K562 (cell line): ENCODE results near the gene DCAF15. TPM values are rescaled to one million over a fixed set of nuclear protein-coding genes. Genes with fewer than 3 reads are reported as not detected.

Source experiments
- ARID4B ChIP-seq: sonication (generic); formaldehyde crosslinking; IDR thresholded peaks from 2 replicates; pipeline ENCODE4 v1.8.0; 2022; ENCODE audit warnings: mild to moderate bottlenecking, missing genetic modification reagents
- ASH1L ChIP-seq: fragments of 450-650 bp; IDR thresholded peaks from 2 replicates; pipeline ENCODE4 v1.6.1; 2018; ENCODE audit warnings: borderline replicate concordance, mild to moderate bottlenecking, low read depth; ENCODE audit not compliant: partially characterized antibody
- BHLHE40 ChIP-seq: IDR thresholded peaks from 2 replicates; pipeline ENCODE4 v1.6.1; 2011; ENCODE audit warnings: low read length, improper control_type of control experiment
- CBX2 ChIP-seq: fragments of 200-600 bp; sonication (generic); IDR thresholded peaks from one replicate; pipeline ENCODE4 v1.6.1; 2012; ENCODE audit warnings: mild to moderate bottlenecking, low read length, inconsistent platforms; ENCODE audit not compliant: insufficient read depth, poor library complexity, severe bottlenecking
- E2F1 ChIP-seq: sonication (generic); formaldehyde crosslinking; IDR thresholded peaks from 2 replicates; pipeline ENCODE4 v1.8.1; 2023; ENCODE audit warnings: mild to moderate bottlenecking, missing genetic modification reagents, moderate library complexity
- ETS1 ChIP-seq: conservative IDR thresholded peaks from 2 replicates; pipeline ENCODE4 v1.6.1; 2011; ENCODE audit warnings: low read depth, mild to moderate bottlenecking, low read length; ENCODE audit not compliant: control insufficient read depth
- HDAC1 ChIP-seq, 2 experiments: fragments of 450-650 bp; IDR thresholded peaks; 2 replicates each; pipeline ENCODE4 v1.6.1; 2016 to 2017; ENCODE audit warnings: inconsistent platforms in 1 of 2, mild to moderate bottlenecking in 1 of 2, moderate library complexity in 1 of 2
- JUN ChIP-seq, 2 experiments: sonication (generic) in 1 of 2; formaldehyde crosslinking in 1 of 2; IDR thresholded peaks; 2 replicates each; pipeline versions ENCODE4 v1.6.1 to v1.8.0; 2012 to 2022; ENCODE audit warnings: borderline replicate concordance in 2 of 2, mild to moderate bottlenecking in 2 of 2, improper control_type of control experiment in 1 of 2, low read depth in 1 of 2, low read length in 1 of 2, missing genetic modification reagents in 1 of 2
- POLR3G ChIP-seq: IDR thresholded peaks from 2 replicates; pipeline ENCODE4 v1.6.1; 2011; ENCODE audit not compliant: insufficient read length, insufficient replicate concordance; ENCODE audit errors: extremely low read depth
- SMAD2 ChIP-seq: fragments of 150-350 bp; IDR thresholded peaks from 2 replicates; pipeline ENCODE4 v1.6.1; 2014; ENCODE audit warnings: low read depth, mild to moderate bottlenecking, low read length
- SUPT5H ChIP-seq: fragments of 450-650 bp; IDR thresholded peaks from 2 replicates; pipeline ENCODE4 v1.6.1; 2016
- ZNF134 ChIP-seq: fragments of 250-450 bp; sonication (Bioruptor Pico); conservative IDR thresholded peaks from 2 replicates; pipeline ENCODE4 v1.4.0; 2020
- polyA plus RNA-seq, 8 experiments: library from polyadenylated mRNA; depleted of rRNA in 4 of 8; stranded (reverse) in 5 of 8; unstranded in 3 of 8; fragments of >200 nt; fragmentation: Nextera tagmentation in 2 of 8; fragmentation: Illumina TruSeq in 1 of 8; extraction: Ambion mirVana in 2 of 8; extraction: Trizol in 1 of 8; gene quantifications; 2 replicates each; pipeline versions ENCODE4 v1.2.1 to v1.2.3, GENCODE V29; 2011 to 2014; ENCODE audit warnings: inconsistent platforms in 1 of 8, missing spikeins in 1 of 8
- total RNA-seq, 7 experiments: library from RNA; depleted of rRNA in 6 of 7; stranded (reverse); fragments of >200 nt in 6 of 7; fragmentation: Illumina TruSeq in 2 of 7; extraction: Trizol in 2 of 7; gene quantifications; 2 replicates each; pipeline versions ENCODE4 v1.2.1 to v1.2.3, GENCODE V29; 2011 to 2021; ENCODE audit warnings: low replicate concordance in 1 of 7
- TF ChIP-seq, protein P1 (sequence below): fragments of 250-450 bp; sonication (Bioruptor Pico); IDR thresholded peaks from 2 replicates; pipeline ENCODE4 v1.4.0; 2020; ENCODE audit warnings: mild to moderate bottlenecking, moderate library complexity

DCAF15 gene
- total and polyA plus RNA-seq, 9 of the 15 experiments (the other 6 are each of a cell fraction or from before 2014, with no cell fraction given) = 0.17 to 68.5 (median 27.7) TPM

GRCh38 chr19:14006085-14006765 is 53.9 kb downstream of the DCAF15 start, which contains the start of gene RFX1 (continued):
- TF ChIP-seq ARID4B (peak; percentile 25; the same call in 1 of the 2 replicates), E2F1 (CRISPR knock-in tag) (peak; percentile 90; the same call in 1 of the 2 replicates), SUPT5H (no peak), SMAD2 (no peak), ASH1L (peak; percentile 100), HDAC1 (IDR thresholded peaks at IDR 0.05) (peak in 1 of 2 experiments; percentile 14; a peak in 2 of 4 replicates), ZNF134 (CRISPR knock-in tag) (no peak), ETS1 (no peak), JUN (IDR thresholded peaks at IDR 0.05; ENCODE audit: borderline replicate concordance, low read depth, low read length) (no peak), JUN (CRISPR knock-in tag; IDR thresholded peaks at IDR 0.05; ENCODE audit: borderline replicate concordance) (no peak), BHLHE40 (peak; percentile 29; the same call in 1 of the 2 replicates), CBX2 (no peak), POLR3G (no peak)
- TF ChIP-seq, protein P1, sequence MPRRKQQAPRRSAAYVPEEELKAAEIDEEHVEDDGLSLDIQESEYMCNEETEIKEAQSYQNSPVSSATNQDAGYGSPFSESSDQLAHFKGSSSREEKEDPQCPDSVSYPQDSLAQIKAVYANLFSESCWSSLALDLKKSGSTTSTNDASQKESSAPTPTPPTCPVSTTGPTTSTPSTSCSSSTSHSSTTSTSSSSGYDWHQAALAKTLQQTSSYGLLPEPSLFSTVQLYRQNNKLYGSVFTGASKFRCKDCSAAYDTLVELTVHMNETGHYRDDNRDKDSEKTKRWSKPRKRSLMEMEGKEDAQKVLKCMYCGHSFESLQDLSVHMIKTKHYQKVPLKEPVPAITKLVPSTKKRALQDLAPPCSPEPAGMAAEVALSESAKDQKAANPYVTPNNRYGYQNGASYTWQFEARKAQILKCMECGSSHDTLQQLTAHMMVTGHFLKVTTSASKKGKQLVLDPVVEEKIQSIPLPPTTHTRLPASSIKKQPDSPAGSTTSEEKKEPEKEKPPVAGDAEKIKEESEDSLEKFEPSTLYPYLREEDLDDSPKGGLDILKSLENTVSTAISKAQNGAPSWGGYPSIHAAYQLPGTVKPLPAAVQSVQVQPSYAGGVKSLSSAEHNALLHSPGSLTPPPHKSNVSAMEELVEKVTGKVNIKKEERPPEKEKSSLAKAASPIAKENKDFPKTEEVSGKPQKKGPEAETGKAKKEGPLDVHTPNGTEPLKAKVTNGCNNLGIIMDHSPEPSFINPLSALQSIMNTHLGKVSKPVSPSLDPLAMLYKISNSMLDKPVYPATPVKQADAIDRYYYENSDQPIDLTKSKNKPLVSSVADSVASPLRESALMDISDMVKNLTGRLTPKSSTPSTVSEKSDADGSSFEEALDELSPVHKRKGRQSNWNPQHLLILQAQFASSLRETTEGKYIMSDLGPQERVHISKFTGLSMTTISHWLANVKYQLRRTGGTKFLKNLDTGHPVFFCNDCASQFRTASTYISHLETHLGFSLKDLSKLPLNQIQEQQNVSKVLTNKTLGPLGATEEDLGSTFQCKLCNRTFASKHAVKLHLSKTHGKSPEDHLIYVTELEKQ (CRISPR knock-in tag) = no peak
